GM21737 (cell line): ENCODE measurements around the gene CCDC57.
"Not testable (repeated sequence)": the region's sequence is repeated elsewhere in the genome, so short reads cannot be mapped to it uniquely, and the experiment has no call there.

Experiments
- ATAC-seq: cut with Tn5 transposase; IDR thresholded peaks from one replicate; pipeline ENCODE4 v1.9.1; 2021; ENCODE audit warnings: mild to moderate bottlenecking, moderate library complexity; ENCODE audit not compliant: unreplicated experiment

Gene CCDC57

GRCh38 chr17:82204831-82205719 is 7.6 kb downstream of the CCDC57 start:
- no peak for ATAC-seq

- ATAC-seq: no peak
Observed at GRCh38 chr17:82203920-82204319, 8.7 kb downstream of the CCDC57 start.

DNA sequence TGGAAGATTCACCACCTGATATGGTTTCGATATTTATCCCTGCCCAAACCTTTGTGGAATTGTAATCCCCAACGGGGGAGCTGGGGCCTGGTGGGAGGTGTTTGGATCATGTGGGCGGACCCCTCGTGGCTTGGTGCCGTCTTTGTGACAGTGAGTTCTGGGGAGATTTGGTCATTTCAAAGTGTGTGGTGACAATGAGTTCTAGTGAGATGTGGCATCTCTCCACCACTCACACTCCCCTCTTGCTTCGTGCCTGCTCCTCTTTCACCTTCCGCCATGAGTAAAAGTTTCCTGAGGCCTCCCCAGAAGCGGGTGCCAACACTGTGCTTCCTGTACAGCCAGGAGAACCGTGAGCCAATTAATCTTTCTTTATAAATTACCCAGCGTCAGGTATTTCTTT is 9.7 kb downstream of the CCDC57 start:
- no peak for ATAC-seq

GRCh38 chr17:82201498-82201910 is 11.1 kb downstream of the CCDC57 start:
- ATAC-seq: no peak

GRCh38 chr17:82200743-82201497 is 11.7 kb downstream of the CCDC57 start:
- no peak for ATAC-seq

DNA sequence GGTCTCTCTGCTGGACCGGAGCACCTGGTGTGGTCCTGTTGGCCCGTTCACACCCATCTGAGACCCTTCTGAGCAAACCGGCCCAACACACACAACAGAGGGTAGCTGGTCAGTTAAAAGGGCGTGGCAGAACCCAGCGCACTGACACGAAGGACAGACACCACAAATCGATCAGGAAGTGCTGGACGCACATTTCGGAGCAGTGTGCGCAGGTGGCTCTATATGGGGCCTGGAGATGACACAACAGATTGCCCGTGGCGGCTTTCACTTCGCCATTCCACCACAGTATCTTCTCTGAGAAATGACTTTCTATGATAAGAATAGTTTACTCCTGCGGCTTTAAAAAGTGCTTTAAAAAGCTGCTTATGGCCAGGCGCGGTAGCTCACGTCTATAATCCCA is 12.5 kb downstream of the CCDC57 start:
- ATAC-seq: no peak

DNA sequence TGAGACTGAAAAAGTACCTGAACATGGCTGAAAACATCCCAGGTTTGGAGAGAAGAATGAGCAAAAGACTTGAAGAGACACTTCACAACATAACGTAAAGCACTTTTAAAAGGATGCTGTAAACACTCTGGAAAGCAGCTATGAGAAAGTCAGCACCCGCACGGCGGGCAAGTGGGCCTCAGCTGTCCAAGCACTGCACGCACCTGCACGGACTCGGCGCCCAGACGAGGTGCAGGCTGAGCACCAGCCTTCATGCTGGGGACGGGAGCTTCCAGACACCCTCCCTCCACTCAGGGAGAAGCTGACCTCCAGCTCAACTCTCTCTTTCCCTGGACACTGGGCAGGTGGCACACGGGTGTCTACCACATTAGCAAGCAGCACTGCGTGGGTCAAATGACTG is 13.1 kb downstream of the CCDC57 start:
- ATAC-seq: no peak

GRCh38 chr17:82198092-82198491 is 14.6 kb downstream of the CCDC57 start:
- no peak for ATAC-seq

- no peak for ATAC-seq
Observed at GRCh38 chr17:82195675-82196672, 16.7 kb downstream of the CCDC57 start.

DNA sequence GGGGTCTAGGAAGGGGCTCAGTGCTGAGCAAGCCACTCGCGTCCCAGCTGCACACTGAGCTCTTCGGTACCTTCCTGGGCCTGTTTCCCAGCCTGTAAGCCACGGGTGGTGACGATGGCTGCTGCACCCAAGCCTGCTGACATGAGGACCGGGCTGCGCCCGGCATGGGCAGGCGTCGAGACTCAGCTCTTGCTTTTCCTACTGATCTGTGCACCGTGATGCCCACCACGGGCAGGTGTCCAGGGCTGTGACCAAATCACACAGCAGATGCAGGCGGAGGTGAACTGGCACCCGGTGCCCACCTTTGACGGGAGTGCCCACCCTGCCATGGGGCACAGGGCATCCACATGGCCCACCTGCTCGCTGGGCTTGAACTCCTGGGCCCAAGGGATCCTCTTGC is 17.9 kb downstream of the CCDC57 start:
- ATAC-seq: no peak

GRCh38 chr17:82193520-82194220 is 19.0 kb downstream of the CCDC57 start:
- no peak for ATAC-seq

DNA sequence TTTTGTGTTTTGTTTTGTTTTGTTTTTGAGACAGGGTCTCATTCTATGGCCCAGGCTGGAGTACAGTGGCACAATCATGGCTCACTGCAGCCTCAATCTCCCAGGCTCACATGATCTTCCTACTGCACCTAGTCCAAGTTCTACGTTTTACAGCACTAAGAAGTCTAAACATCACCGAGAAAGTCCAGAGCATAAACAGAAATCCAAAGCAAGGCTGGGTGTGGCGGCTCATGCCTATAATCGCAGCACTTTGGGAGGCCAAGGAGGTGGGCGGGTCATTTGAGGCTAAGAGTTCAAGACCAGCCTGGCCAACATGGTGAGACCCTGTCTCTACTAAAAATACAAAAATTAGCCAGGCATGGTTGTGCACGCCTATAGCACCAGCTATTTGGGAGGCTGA is 19.6 kb downstream of the CCDC57 start:
- ATAC-seq: not testable (repeated sequence)

- ATAC-seq: no peak
Observed at GRCh38 chr17:82188001-82188961, 24.4 kb downstream of the CCDC57 start.

GRCh38 chr17:82187500-82187899 is 25.1 kb downstream of the CCDC57 start:
- no peak for ATAC-seq

- ATAC-seq: no peak
Observed at GRCh38 chr17:82186221-82186620, 26.4 kb downstream of the CCDC57 start.

GRCh38 chr17:82184761-82185160 is 27.9 kb downstream of the CCDC57 start:
- no peak for ATAC-seq

- no peak for ATAC-seq
Observed at GRCh38 chr17:82180776-82181528, 31.7 kb downstream of the CCDC57 start.

DNA sequence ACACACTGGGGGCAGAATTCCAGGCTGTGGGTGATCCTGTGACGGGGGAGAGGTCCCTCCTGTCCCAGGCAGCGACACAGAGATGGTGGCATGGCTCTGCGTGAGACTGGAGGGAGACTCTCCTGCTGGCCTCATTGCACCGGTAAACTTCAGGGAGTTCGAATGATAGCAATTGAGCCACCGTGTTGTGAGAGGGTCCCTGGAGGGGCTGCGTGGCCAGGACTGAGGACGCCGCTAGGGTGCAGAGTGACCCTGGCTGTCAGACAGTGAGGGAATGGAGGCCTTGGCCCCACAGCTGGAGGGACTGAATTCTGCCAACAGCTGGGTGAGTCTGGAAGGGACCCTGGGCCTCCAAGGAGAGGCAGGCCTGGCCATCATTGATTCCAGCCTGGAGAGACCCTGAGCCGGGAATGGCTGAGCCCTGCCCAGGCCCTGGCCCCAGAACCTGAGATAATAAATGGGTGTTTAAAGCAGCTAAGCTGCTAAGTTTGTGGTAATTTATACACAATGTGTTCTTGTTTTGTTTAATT is 32.6 kb downstream of the CCDC57 start:
- no peak for ATAC-seq
